ENCODE results near the gene UXS1.

The UXS1 gene

GRCh38 chr2:106177581-106177980, 16.5 kb downstream of the UXS1 start:
- H3K4me2 ChIP-seq, result no peak overlapping the region

GRCh38 chr2:106176446-106177099, 17.5 kb downstream of the UXS1 start:
- H3K4me2 ChIP-seq, result no peak overlapping the region
- no peaks in the 10 kb centered on the region for H3K27me3 ChIP-seq (ENCODE audit: insufficient read depth, low read depth)
- no peaks in the 10 kb centered on the region for H3K79me2 ChIP-seq (ENCODE audit: insufficient read depth, low read depth)
- H3K4me3 ChIP-seq (IDR thresholded peaks at IDR 0.05; ENCODE audit: insufficient read depth, low read depth, low read length), result no peak overlapping the region
- no peak overlapping the region for H3K9ac ChIP-seq
- H3K4me1 ChIP-seq (ENCODE audit: low read depth, poor library complexity, severe bottlenecking), result no peaks in the 10 kb centered on the region
- no peaks in the 10 kb centered on the region for H4K20me1 ChIP-seq (ENCODE audit: insufficient read depth)
- H3K36me3 ChIP-seq (ENCODE audit: insufficient read depth), result no peaks in the 10 kb centered on the region
- H3K27ac ChIP-seq, result no peak overlapping the region
- no peak for TF ChIP-seq CTCF (conservative IDR thresholded peaks at IDR 0.05; ENCODE audit: low read depth, low read length)
- H2AFZ ChIP-seq (ENCODE audit: low read depth), result no peak overlapping the region

More at GRCh38 chr2:106177581-106177980, 16.5 kb downstream of the UXS1 start:
- no peak overlapping the region for H3K27ac ChIP-seq
- no peaks in the 10 kb centered on the region for H4K20me1 ChIP-seq (ENCODE audit: insufficient read depth)
- no peak for TF ChIP-seq CTCF (conservative IDR thresholded peaks at IDR 0.05; ENCODE audit: low read depth, low read length)
- H3K4me3 ChIP-seq (IDR thresholded peaks at IDR 0.05; ENCODE audit: insufficient read depth, low read depth, low read length), result no peak overlapping the region
- H3K79me2 ChIP-seq (ENCODE audit: insufficient read depth, low read depth), result no peaks in the 10 kb centered on the region
- H3K36me3 ChIP-seq (ENCODE audit: insufficient read depth), result no peaks in the 10 kb centered on the region
- no peaks in the 10 kb centered on the region for H3K4me1 ChIP-seq (ENCODE audit: low read depth, poor library complexity, severe bottlenecking)
- H3K9ac ChIP-seq, result no peak overlapping the region
- H2AFZ ChIP-seq (ENCODE audit: low read depth), result no peak overlapping the region
- no peaks in the 10 kb centered on the region for H3K27me3 ChIP-seq (ENCODE audit: insufficient read depth, low read depth)

- H3K27ac ChIP-seq, result no peak overlapping the region
- no peaks in the 10 kb centered on the region for H3K27me3 ChIP-seq (ENCODE audit: insufficient read depth, low read depth)
- no peak overlapping the region for H3K9ac ChIP-seq
- no peak overlapping the region for H3K4me3 ChIP-seq (IDR thresholded peaks at IDR 0.05; ENCODE audit: insufficient read depth, low read depth, low read length)
- H3K79me2 ChIP-seq (ENCODE audit: insufficient read depth, low read depth), result no peaks in the 10 kb centered on the region
- no peaks in the 10 kb centered on the region for H3K4me1 ChIP-seq (ENCODE audit: low read depth, poor library complexity, severe bottlenecking)
- H2AFZ ChIP-seq (ENCODE audit: low read depth), result no peak overlapping the region
- no peaks in the 10 kb centered on the region for H3K36me3 ChIP-seq (ENCODE audit: insufficient read depth)
- TF ChIP-seq CTCF (conservative IDR thresholded peaks at IDR 0.05; ENCODE audit: low read depth, low read length), result no peak
- no peak overlapping the region for H3K4me2 ChIP-seq
- no peaks in the 10 kb centered on the region for H4K20me1 ChIP-seq (ENCODE audit: insufficient read depth)
These were observed 18.8 kb downstream of the UXS1 start for GRCh38 chr2:106175086-106175850.

GRCh38 chr2:106174056-106174455, 20.0 kb downstream of the UXS1 start:
- Histone ChIP-seq H3K27me3 (ENCODE audit: insufficient read depth, low read depth) (no peaks in the 10 kb centered on the region), H3K4me3 (IDR thresholded peaks at IDR 0.05; ENCODE audit: insufficient read depth, low read depth, low read length) (no peak overlapping the region), H3K79me2 (ENCODE audit: insufficient read depth, low read depth) (no peaks in the 10 kb centered on the region), H3K36me3 (ENCODE audit: insufficient read depth) (no peaks in the 10 kb centered on the region), H4K20me1 (ENCODE audit: insufficient read depth) (no peaks in the 10 kb centered on the region), H3K9ac (no peak overlapping the region), H2AFZ (ENCODE audit: low read depth) (no peak overlapping the region), H3K4me1 (ENCODE audit: low read depth, poor library complexity, severe bottlenecking) (no peaks in the 10 kb centered on the region), H3K27ac (no peak overlapping the region), H3K4me2 (no peak overlapping the region)
- no peak for TF ChIP-seq CTCF (conservative IDR thresholded peaks at IDR 0.05; ENCODE audit: low read depth, low read length)

Measured in KMS-11 (cell line).